Cardiac muscle cell (in vitro differentiated cells and primary cell): ENCODE measurements around the gene TBC1D22B. TPM values are rescaled to one million over a fixed set of nuclear protein-coding genes. Genes with fewer than 3 reads are reported as not detected.

Source experiments
- DNase-seq, 2 donors: peaks; one replicate each; pipeline versions ENCODE4 v3.0.0 to v3.0.0-alpha.2; 2010 to 2017; ENCODE audit warnings: low read depth in 1 of 2, low spot score in 1 of 2
- H3K27ac ChIP-seq: fragments of 200-600 bp; sonication (generic); 2 replicates; pipeline ENCODE4 v1.5.1; 2016
- H3K27me3 ChIP-seq: fragments of 200-600 bp; sonication (generic); 2 replicates; pipeline ENCODE4 v1.6.0; 2016; ENCODE audit warnings: control low read depth
- H3K36me3 ChIP-seq: fragments of 200-600 bp; sonication (generic); 2 replicates; pipeline ENCODE4 v1.5.1; 2016; ENCODE audit warnings: control low read depth
- H3K4me1 ChIP-seq: fragments of 200-600 bp; sonication (generic); 2 replicates; pipeline ENCODE4 v1.8.1; 2017; ENCODE audit warnings: low read depth, mild to moderate bottlenecking, mixed run types
- H3K4me3 ChIP-seq: fragments of 200-600 bp; sonication (generic); 2 replicates; pipeline ENCODE4 v1.5.1; 2016; ENCODE audit warnings: mild to moderate bottlenecking
- H3K9me3 ChIP-seq: fragments of 200-600 bp; sonication (generic); 2 replicates; pipeline ENCODE4 v1.5.1; 2017; ENCODE audit warnings: low read depth, mild to moderate bottlenecking, control low read depth
- polyA plus RNA-seq: library from polyadenylated mRNA; unstranded; fragments of >200 nt; fragmentation: Nextera tagmentation; extraction: Ambion mirVana; gene quantifications from 2 replicates; pipeline ENCODE4 v1.2.1, GENCODE V29; 2016
- total RNA-seq: library from RNA; depleted of rRNA; stranded (reverse); fragments of >200 nt; gene quantifications from 2 replicates; pipeline ENCODE4 v1.2.3, GENCODE V29; 2016
- TF ChIP-seq, protein P1 (sequence below): IDR thresholded peaks from 2 replicates; pipeline ENCODE4 v1.5.1; 2012; ENCODE audit warnings: low read depth, mild to moderate bottlenecking, low read length

TBC1D22B gene
- total and polyA plus RNA-seq, 2 experiments from 2014 or later: 12.8 to 13.3 TPM

DNA sequence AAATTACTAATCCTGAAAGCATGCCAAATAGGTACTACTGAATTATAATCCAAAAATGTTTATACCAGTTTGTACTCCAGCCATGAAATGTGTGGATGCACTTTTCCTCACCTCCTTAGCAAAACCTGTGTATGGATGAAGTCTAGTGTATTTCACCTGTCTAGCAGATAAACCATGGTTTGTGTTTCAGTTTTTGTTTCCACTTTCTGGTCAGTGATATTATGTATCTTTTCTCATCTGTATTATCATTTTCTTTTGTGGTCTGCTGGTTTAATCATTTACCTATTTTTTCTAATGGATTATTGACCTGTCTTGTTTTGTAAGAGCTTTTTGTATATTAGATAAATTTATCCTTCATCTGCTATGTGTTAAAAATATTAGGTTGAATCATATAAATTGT is 41.4 kb downstream of the TBC1D22B start:
- Histone ChIP-seq H3K4me3 (no peak overlapping the region), H3K36me3 (peaks cover 3% of the 10 kb centered on the region), H3K9me3 (no peaks in the 10 kb centered on the region), H3K27me3 (no peaks in the 10 kb centered on the region), H3K4me1 (peaks cover 24% of the 10 kb centered on the region), H3K27ac (no peak overlapping the region)
- DNase-seq: no peak
- TF ChIP-seq, protein P1, sequence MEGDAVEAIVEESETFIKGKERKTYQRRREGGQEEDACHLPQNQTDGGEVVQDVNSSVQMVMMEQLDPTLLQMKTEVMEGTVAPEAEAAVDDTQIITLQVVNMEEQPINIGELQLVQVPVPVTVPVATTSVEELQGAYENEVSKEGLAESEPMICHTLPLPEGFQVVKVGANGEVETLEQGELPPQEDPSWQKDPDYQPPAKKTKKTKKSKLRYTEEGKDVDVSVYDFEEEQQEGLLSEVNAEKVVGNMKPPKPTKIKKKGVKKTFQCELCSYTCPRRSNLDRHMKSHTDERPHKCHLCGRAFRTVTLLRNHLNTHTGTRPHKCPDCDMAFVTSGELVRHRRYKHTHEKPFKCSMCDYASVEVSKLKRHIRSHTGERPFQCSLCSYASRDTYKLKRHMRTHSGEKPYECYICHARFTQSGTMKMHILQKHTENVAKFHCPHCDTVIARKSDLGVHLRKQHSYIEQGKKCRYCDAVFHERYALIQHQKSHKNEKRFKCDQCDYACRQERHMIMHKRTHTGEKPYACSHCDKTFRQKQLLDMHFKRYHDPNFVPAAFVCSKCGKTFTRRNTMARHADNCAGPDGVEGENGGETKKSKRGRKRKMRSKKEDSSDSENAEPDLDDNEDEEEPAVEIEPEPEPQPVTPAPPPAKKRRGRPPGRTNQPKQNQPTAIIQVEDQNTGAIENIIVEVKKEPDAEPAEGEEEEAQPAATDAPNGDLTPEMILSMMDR: no peak

- Histone ChIP-seq H3K4me3 (no peak overlapping the region), H3K27ac (no peak overlapping the region), H3K9me3 (no peaks in the 10 kb centered on the region), H3K27me3 (no peaks in the 10 kb centered on the region), H3K36me3 (peaks cover 3% of the 10 kb centered on the region), H3K4me1 (peaks cover 24% of the 10 kb centered on the region)
- TF ChIP-seq, protein P1: no peak
- no peak for DNase-seq
Observed at GRCh38 chr6:37299990-37300389, 42.4 kb downstream of the TBC1D22B start.

- H3K27me3 ChIP-seq: no peaks in the 10 kb centered on the region
- no peak for DNase-seq
- no peaks in the 10 kb centered on the region for H3K36me3 ChIP-seq
- no peaks in the 10 kb centered on the region for H3K9me3 ChIP-seq
- peaks cover 33% of the 10 kb centered on the region for H3K4me1 ChIP-seq
- H3K4me3 ChIP-seq: no peak overlapping the region
- TF ChIP-seq, protein P1: no peak
- H3K27ac ChIP-seq: peak overlapping the region; percentile 67
Observed at GRCh38 chr6:37302086-37302686, 44.6 kb downstream of the TBC1D22B start.

DNA sequence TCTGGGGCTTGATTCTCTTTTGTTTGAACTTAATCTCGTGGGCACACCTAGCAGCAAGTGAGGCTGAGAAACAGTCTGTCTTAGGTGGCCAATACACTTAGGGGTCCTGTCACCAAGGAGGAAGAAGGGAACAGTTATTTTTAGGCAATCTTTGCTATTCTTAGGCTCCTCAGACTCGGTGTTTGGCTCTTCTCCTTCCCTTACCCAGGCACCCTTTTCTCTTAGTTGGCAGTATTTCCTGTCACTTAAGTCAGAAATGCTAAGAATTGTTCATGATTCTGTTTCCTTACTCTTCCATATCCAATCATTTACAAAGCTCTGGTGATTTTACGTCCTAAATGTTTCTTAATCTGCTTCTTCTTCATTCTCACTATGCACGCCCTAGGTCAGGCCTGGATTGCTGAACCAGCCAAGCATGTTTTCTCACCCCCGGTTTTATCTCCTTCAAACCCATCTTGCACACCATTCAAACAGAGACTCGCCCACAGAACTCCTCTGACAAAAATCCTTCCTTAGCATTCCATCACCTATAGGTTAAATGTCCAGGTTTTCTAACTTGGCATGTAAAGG is 45.6 kb downstream of the TBC1D22B start:
- no peak for DNase-seq
- Histone ChIP-seq H3K36me3 (no peaks in the 10 kb centered on the region), H3K9me3 (no peaks in the 10 kb centered on the region), H3K27ac (peak overlapping the region; percentile 67), H3K27me3 (no peaks in the 10 kb centered on the region), H3K4me3 (no peak overlapping the region), H3K4me1 (peaks cover 41% of the 10 kb centered on the region)
- TF ChIP-seq, protein P1: no peak

GRCh38 chr6:37303891-37304503 is 46.4 kb downstream of the TBC1D22B start:
- peak overlapping the region; percentile 67 for H3K27ac ChIP-seq
- H3K9me3 ChIP-seq: no peaks in the 10 kb centered on the region
- H3K4me3 ChIP-seq: no peak overlapping the region
- peaks cover 45% of the 10 kb centered on the region for H3K4me1 ChIP-seq
- TF ChIP-seq, protein P1: peak; percentile 73
- peak; percentile 39 to 61 for DNase-seq
- no peaks in the 10 kb centered on the region for H3K36me3 ChIP-seq
- H3K27me3 ChIP-seq: no peaks in the 10 kb centered on the region
